Natural killer cell (primary cell): Measurements from ENCODE around the gene XIRP2. TPM values are rescaled to one million over a fixed set of nuclear protein-coding genes. Genes with fewer than 3 reads are reported as not detected.

ENCODE experiments used
- ATAC-seq, 3 donors: fragments of 150-1000 bp in 2 of 3; fragments of 200-7000 bp in 1 of 3; cut with Tn5 transposase; 1 replicate in 1 of 3; 2 replicates in 2 of 3; pipeline ENCODE4 v1.10.0; 2021; ENCODE audit warnings: mild to moderate bottlenecking in 2 of 3, moderate library complexity in 2 of 3
- DNase-seq, 2 donors: peaks; one replicate each; pipeline versions ENCODE4 v3.0.0 to v3.0.0-alpha.2; 2013 to 2021; ENCODE audit warnings: mixed read lengths in 1 of 2
- H3K27ac ChIP-seq: one replicate; pipeline ENCODE4 v1.5.1; 2013; ENCODE audit warnings: mild to moderate bottlenecking, low read length
- H3K27me3 ChIP-seq: one replicate; pipeline ENCODE4 v1.6.1; 2013; ENCODE audit warnings: low read length; ENCODE audit not compliant: control insufficient read depth, insufficient read depth
- H3K36me3 ChIP-seq: one replicate; pipeline ENCODE4 v1.6.1; 2013; ENCODE audit warnings: low read length; ENCODE audit not compliant: control insufficient read depth, insufficient read depth
- H3K4me1 ChIP-seq: one replicate; pipeline ENCODE4 v1.6.1; 2013; ENCODE audit warnings: low read length; ENCODE audit not compliant: control insufficient read depth, insufficient read depth
- H3K4me3 ChIP-seq: one replicate; pipeline ENCODE4 v1.5.1; 2013; ENCODE audit warnings: low read length
- H3K9me3 ChIP-seq: one replicate; pipeline ENCODE4 v1.6.1; 2013; ENCODE audit warnings: low read length; ENCODE audit not compliant: control insufficient read depth, insufficient read depth
- H3K27ac Mint-ChIP-seq, 2 donors: one replicate each; pipeline ENCODE4 v1.8.0; 2022; ENCODE audit warnings: mild to moderate bottlenecking in 2 of 2, mixed read lengths in 2 of 2, moderate library complexity in 1 of 2
- H3K27me3 Mint-ChIP-seq, 2 donors: one replicate each; pipeline ENCODE4 v1.8.0; 2022; ENCODE audit warnings: low read depth in 2 of 2, mixed read lengths in 2 of 2
- H3K36me3 Mint-ChIP-seq: one replicate; pipeline ENCODE4 v1.8.0; 2022; ENCODE audit warnings: mixed read lengths
- H3K4me1 Mint-ChIP-seq, 2 donors: one replicate each; pipeline ENCODE4 v1.8.0; 2022; ENCODE audit warnings: mixed read lengths in 2 of 2
- H3K4me3 Mint-ChIP-seq: one replicate; pipeline ENCODE4 v1.8.0; 2022; ENCODE audit warnings: mild to moderate bottlenecking, moderate library complexity, mixed read lengths
- H3K9me3 Mint-ChIP-seq, 2 donors: one replicate each; pipeline ENCODE4 v1.8.0; 2022; ENCODE audit warnings: mixed read lengths in 2 of 2
- CTCF ChIP-seq: fragments of 200-600 bp; IDR thresholded peaks from one replicate; pipeline ENCODE4 v1.8.0; 2022; ENCODE audit warnings: antibody characterized with exemption
- WGBS: methylation state at CpG from one replicate; pipeline ENCODE4 v1.1.7; 2013; ENCODE audit warnings: missing lambda C conversion rate; ENCODE audit not compliant: insufficient coverage; 5-methylcytosine and 5-hydroxymethylcytosine counted together
- intact Hi-C: fragments of 100-400 bp; cut with micrococcal nuclease; formaldehyde crosslinking; loops from one replicate; pipeline ENCODE4 v1.14.2; 2022
- total RNA-seq, 4 donors: library from RNA; stranded (reverse); fragments of 120-200 nt in 1 of 4; gene quantifications; one replicate each; pipeline versions ENCODE4 v1.2.3 to v1.2.4, GENCODE V29; 2013 to 2022

The XIRP2 gene
- total RNA-seq, 3 donors from 2014 or later (not counting 1 experiment from before 2014, with no cell fraction given): 0.16 TPM; not detected in 2

- no peak for DNase-seq
- 81% methylated on average over 3 of the region's 3 CpGs for WGBS
- Mint-ChIP-seq H3K4me1 (no peaks in the 10 kb centered on the region), H3K27ac (no peak overlapping the region), H3K36me3 (no peaks in the 10 kb centered on the region), H3K4me3 (no peak overlapping the region), H3K9me3 (peaks cover 8 to 10% of the 10 kb centered on the region in 2 donors), H3K27me3 (no peaks in the 10 kb centered on the region)
- no peaks in the 10 kb centered on the region for H3K9me3 ChIP-seq
- intact Hi-C loops: no loop called here
- H3K27me3 ChIP-seq: no peaks in the 10 kb centered on the region
- no peak overlapping the region for H3K27ac ChIP-seq
- no peak for TF ChIP-seq CTCF
- H3K4me1 ChIP-seq: no peaks in the 10 kb centered on the region
- no peaks in the 10 kb centered on the region for H3K36me3 ChIP-seq
- H3K4me3 ChIP-seq: no peak overlapping the region
- no peak for ATAC-seq
Measured at GRCh38 chr2:167181134-167181533, 292.9 kb downstream of the XIRP2 start.

GRCh38 chr2:167181688-167182087 lies 293.4 kb downstream of the XIRP2 start:
- intact Hi-C loops: no loop called here
- Histone ChIP-seq H3K27me3 (no peaks in the 10 kb centered on the region), H3K4me1 (no peaks in the 10 kb centered on the region), H3K36me3 (no peaks in the 10 kb centered on the region), H3K4me3 (no peak overlapping the region), H3K9me3 (no peaks in the 10 kb centered on the region), H3K27ac (no peak overlapping the region)
- no peak for DNase-seq
- peaks cover 6 to 8% of the 10 kb centered on the region in 2 donors for H3K9me3 Mint-ChIP-seq
- TF ChIP-seq CTCF: no peak
- no peak for ATAC-seq
- no peak overlapping the region for H3K4me3 Mint-ChIP-seq
- no peaks in the 10 kb centered on the region for H3K4me1 Mint-ChIP-seq
- H3K27me3 Mint-ChIP-seq: no peaks in the 10 kb centered on the region
- 78% methylated on average over 1 of the region's 4 CpGs for WGBS
- H3K36me3 Mint-ChIP-seq: no peaks in the 10 kb centered on the region
- H3K27ac Mint-ChIP-seq: no peak overlapping the region

- Mint-ChIP-seq H3K4me3 (no peak overlapping the region), H3K4me1 (no peaks in the 10 kb centered on the region), H3K27me3 (no peaks in the 10 kb centered on the region), H3K36me3 (no peaks in the 10 kb centered on the region), H3K9me3 (peaks cover 6 to 8% of the 10 kb centered on the region in 2 donors), H3K27ac (no peak overlapping the region)
- Histone ChIP-seq H3K9me3 (no peaks in the 10 kb centered on the region), H3K4me3 (no peak overlapping the region), H3K4me1 (no peaks in the 10 kb centered on the region), H3K27ac (no peak overlapping the region), H3K36me3 (no peaks in the 10 kb centered on the region), H3K27me3 (no peaks in the 10 kb centered on the region)
- intact Hi-C loops: no loop called here
- ATAC-seq (no peak), DNase-seq (no peak)
- WGBS: 83% methylated on average over 1 of the region's 2 CpGs
- TF ChIP-seq CTCF: no peak
Measured at GRCh38 chr2:167182403-167182802, 294.1 kb downstream of the XIRP2 start.

DNA sequence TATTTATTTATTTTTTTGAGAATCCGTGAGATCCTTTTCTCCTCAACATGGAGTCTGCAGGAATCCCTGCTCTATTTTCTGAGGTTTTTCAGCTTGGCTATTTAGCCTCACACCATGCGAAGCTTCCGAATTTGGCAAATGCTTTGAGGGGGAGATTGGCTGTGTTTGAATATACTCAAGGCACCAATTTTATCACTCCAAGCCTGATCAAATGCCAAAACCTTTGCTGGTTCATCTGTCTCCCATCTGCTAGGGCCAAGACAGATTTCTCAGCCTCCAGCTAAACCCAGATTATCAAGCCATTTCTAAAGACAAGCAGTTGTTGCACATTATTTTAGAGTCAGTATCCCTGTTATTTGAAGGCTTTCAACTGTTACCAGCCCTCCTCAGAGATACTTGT lies 295.7 kb downstream of the XIRP2 start:
- no peak overlapping the region for H3K4me3 ChIP-seq
- no peaks in the 10 kb centered on the region for H3K4me1 ChIP-seq
- Mint-ChIP-seq H3K4me1 (no peaks in the 10 kb centered on the region), H3K27ac (no peak overlapping the region), H3K27me3 (no peaks in the 10 kb centered on the region), H3K9me3 (peaks cover 4 to 8% of the 10 kb centered on the region in 2 donors), H3K36me3 (no peaks in the 10 kb centered on the region), H3K4me3 (no peak overlapping the region)
- intact Hi-C loops: no loop called here
- 94% methylated on average over 3 of the region's 3 CpGs for WGBS
- no peak overlapping the region for H3K27ac ChIP-seq
- no peaks in the 10 kb centered on the region for H3K36me3 ChIP-seq
- no peak for TF ChIP-seq CTCF
- no peaks in the 10 kb centered on the region for H3K9me3 ChIP-seq
- DNase-seq (no peak), ATAC-seq (no peak)
- H3K27me3 ChIP-seq: no peaks in the 10 kb centered on the region
